ENCODE measurements around the gene OR7G2.
"Not testable (repeated sequence)": the region's sequence is repeated elsewhere in the genome, so short reads cannot be mapped to it uniquely, and the experiment has no call there.

Gene OR7G2

GRCh38 chr19:9071720-9072119 is 35.6 kb downstream of the OR7G2 start:
- DNase-seq = not testable (repeated sequence)

GRCh38 chr19:9070066-9070465 is 37.2 kb downstream of the OR7G2 start:
- DNase-seq = no peak

GRCh38 chr19:9065457-9066014 is 41.7 kb downstream of the OR7G2 start:
- DNase-seq = no peak

GRCh38 chr19:9061879-9062278 is 45.4 kb downstream of the OR7G2 start:
- no peak for DNase-seq

- no peak for DNase-seq
These were observed 46.5 kb downstream of the OR7G2 start for GRCh38 chr19:9060564-9061340.

GRCh38 chr19:9058905-9059667 is 48.2 kb downstream of the OR7G2 start:
- no peak for DNase-seq

- DNase-seq = no peak
These were observed 49.6 kb downstream of the OR7G2 start for GRCh38 chr19:9057505-9058258.

GRCh38 chr19:9056131-9056530 is 51.1 kb downstream of the OR7G2 start:
- DNase-seq = not testable (repeated sequence)

- DNase-seq = no peak
These were observed 52.5 kb downstream of the OR7G2 start for GRCh38 chr19:9054765-9055164.

GRCh38 chr19:9054207-9054606 is 53.1 kb downstream of the OR7G2 start:
- no peak for DNase-seq

- DNase-seq = not testable (repeated sequence)
These were observed 53.6 kb downstream of the OR7G2 start for GRCh38 chr19:9053674-9054073.

GRCh38 chr19:9052894-9053293 is 54.4 kb downstream of the OR7G2 start:
- DNase-seq = no peak
